ENCODE measurements around the gene BAZ2B. TPM values are rescaled to one million over a fixed set of nuclear protein-coding genes. Genes with fewer than 3 reads are reported as not detected.
"Not testable (repeated sequence)": the region's sequence is repeated elsewhere in the genome, so short reads cannot be mapped to it uniquely, and the experiment has no call there.

Gene BAZ2B
- total RNA-seq, 2 experiments from 2014 or later: 8.1 to 8.4 TPM

DNA sequence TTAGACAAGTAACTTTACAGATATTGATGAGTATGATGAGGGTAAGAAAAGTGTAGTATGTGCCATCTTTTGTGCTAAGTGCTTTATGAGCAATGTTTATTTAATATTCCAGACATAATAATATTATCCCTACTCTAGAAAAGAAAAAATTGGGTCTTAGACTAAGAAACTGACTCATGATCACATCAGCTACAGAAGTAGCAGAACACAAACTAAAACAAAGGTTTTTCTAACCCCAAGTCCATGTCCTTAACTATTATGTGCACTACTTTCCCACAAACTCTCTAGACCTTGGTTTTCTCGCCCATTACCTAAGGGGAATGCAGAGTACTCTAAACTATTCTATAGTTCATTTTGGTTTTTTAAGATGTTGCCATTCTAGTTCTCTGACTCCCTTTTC lies 64.5 kb downstream of the BAZ2B start:
- no peak for DNase-seq
- Mint-ChIP-seq H3K4me1 (no peaks in the 10 kb centered on the region), H3K36me3 (ENCODE audit: low read depth) (no peaks in the 10 kb centered on the region), H3K4me3 (no peak overlapping the region), H3K27ac (no peak overlapping the region), H3K27me3 (no peaks in the 10 kb centered on the region), H3K9me3 (ENCODE audit: low read depth) (no peaks in the 10 kb centered on the region)
- ChIA-PET POLR2A (no interaction called here), CTCF (no interaction called here)
- ATAC-seq: no peak
- intact Hi-C loops (cut with DNase I, micrococcal nuclease): no loop called here

DNA sequence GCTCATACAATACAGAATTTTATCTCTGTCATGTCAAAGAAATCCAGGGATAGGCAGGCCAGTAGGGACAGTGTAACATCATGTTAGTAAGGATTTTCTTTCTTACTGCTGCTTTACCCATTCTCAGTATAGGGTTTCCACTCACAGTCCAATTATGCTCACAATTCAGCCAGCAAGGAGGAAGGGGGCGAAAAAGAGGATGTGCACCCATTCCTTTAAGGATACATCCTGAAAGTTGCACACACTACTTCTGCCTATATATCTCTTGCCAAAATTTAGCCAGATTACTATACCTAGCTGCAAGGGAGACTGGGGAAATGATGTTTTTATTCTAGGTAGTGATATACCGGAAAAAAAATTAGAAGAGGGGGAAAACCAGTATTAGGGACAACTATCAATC lies 66.1 kb downstream of the BAZ2B start:
- no peak for ATAC-seq
- intact Hi-C loops (cut with DNase I, micrococcal nuclease): no loop called here
- no peaks in the 10 kb centered on the region for H3K36me3 Mint-ChIP-seq (ENCODE audit: low read depth)

DNA sequence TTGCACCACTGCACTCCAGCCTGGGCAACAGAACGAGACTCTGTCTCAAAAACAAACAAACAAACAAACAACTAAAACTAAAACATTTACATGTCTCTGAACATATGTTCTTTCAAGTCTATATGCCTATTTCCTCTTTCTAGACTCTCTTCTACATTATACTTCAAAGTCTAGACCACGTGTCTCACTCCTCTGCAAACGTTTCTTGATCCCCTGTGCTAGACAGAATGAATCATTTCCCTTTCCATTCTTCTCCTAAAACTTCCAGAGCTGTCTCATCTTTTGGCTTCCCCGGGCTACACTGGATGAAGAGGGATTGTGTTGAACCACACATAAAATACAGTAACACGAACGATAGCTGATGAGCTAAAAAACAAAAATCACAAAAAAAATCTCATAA lies 67.1 kb downstream of the BAZ2B start:
- CTCF ChIA-PET: interaction anchor here (1.5 kb wide), 1 partner anchor 14 kb away, joined by 4 read pairs; no protein-coding TSS in a partner anchor
- DNase-seq (no peak), ATAC-seq (no peak)
- intact Hi-C loops (cut with DNase I, micrococcal nuclease): no loop called here
- Mint-ChIP-seq H3K36me3 (ENCODE audit: low read depth) (no peaks in the 10 kb centered on the region), H3K9me3 (ENCODE audit: low read depth) (no peaks in the 10 kb centered on the region), H3K27ac (no peak overlapping the region), H3K4me1 (no peaks in the 10 kb centered on the region), H3K4me3 (no peak overlapping the region), H3K27me3 (no peaks in the 10 kb centered on the region)
- POLR2A ChIA-PET: no interaction called here

More for the DNA sequence above, 66.1 kb downstream of the BAZ2B start:
- Mint-ChIP-seq H3K4me1 (no peaks in the 10 kb centered on the region), H3K27ac (no peak overlapping the region), H3K27me3 (no peaks in the 10 kb centered on the region), H3K4me3 (no peak overlapping the region), H3K9me3 (ENCODE audit: low read depth) (no peaks in the 10 kb centered on the region)
- ChIA-PET POLR2A (no interaction called here), CTCF (no interaction called here)
- DNase-seq: no peak

DNA sequence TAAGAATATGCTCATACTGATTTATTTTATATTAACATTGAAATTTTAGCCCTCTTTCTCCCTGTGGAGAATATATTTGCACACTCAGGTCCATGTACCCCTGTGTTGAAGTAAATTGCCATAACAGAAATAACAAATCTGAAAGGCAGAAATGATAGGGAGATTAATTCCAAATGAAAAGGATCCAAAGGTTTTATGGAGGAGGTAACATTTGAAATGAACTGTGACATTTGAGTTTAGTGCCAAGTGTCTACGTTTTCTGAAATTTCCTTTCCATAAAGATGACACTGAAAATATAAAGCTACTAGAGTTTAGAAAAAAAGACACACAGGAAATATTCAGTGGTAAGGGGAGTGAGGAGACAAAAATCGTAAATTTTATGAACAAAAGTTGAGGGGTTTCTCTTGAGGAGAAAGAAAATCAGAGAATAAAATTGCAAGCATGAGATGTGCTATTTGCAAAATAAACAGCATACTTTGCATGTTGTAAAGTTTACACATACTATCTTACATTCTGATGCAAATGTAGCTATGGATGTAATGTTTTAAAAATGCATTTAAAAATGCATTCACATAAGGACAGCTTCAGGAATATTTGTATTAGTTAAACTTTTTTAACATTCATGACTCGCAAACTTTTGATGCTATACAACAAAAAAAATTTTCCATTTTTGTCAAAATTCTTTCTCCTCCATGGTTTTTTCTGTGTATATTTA lies 69.5 kb downstream of the BAZ2B start:
- peaks cover 4% of the 10 kb centered on the region for H3K36me3 Mint-ChIP-seq (ENCODE audit: low read depth)
- POLR2A ChIA-PET: no interaction called here

DNA sequence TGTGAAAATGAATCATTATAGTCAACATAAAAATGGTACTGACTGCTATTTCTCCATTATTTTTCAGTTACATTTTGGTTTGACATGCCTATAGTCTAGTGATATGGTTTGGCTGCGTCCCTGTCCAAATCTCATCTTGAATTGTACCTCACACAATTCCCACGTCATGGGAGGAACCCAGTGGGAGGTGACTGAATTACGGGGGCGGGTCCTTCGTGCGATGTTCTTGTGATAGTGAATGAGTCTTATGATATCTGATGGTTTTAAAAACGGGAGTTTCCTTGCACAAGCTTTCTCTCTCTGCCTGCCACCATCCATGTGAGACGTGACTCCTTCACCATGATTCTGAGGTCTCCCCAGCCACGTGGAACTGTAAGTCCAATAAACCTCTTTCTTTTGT lies 70.3 kb downstream of the BAZ2B start:
- Mint-ChIP-seq H3K27me3 (no peaks in the 10 kb centered on the region), H3K36me3 (ENCODE audit: low read depth) (peaks cover 7% of the 10 kb centered on the region), H3K4me1 (no peaks in the 10 kb centered on the region), H3K27ac (no peak overlapping the region), H3K4me3 (no peak overlapping the region), H3K9me3 (ENCODE audit: low read depth) (peaks cover 5% of the 10 kb centered on the region)
- ChIA-PET CTCF (no interaction called here), POLR2A (no interaction called here)
- DNase-seq (no peak), ATAC-seq (no peak)
- intact Hi-C loops (cut with DNase I, micrococcal nuclease): no loop called here

More for the DNA sequence above, 69.5 kb downstream of the BAZ2B start:
- Mint-ChIP-seq H3K27ac (no peak overlapping the region), H3K4me3 (no peak overlapping the region), H3K4me1 (no peaks in the 10 kb centered on the region), H3K9me3 (ENCODE audit: low read depth) (peaks cover 4% of the 10 kb centered on the region), H3K27me3 (no peaks in the 10 kb centered on the region)
- no peak for ATAC-seq
- no peak for DNase-seq
- CTCF ChIA-PET: interaction anchor here (1.6 kb wide), 1 partner anchor 13 kb away, joined by 4 read pairs; no protein-coding TSS in a partner anchor
- intact Hi-C loops (cut with DNase I, micrococcal nuclease): no loop called here

DNA sequence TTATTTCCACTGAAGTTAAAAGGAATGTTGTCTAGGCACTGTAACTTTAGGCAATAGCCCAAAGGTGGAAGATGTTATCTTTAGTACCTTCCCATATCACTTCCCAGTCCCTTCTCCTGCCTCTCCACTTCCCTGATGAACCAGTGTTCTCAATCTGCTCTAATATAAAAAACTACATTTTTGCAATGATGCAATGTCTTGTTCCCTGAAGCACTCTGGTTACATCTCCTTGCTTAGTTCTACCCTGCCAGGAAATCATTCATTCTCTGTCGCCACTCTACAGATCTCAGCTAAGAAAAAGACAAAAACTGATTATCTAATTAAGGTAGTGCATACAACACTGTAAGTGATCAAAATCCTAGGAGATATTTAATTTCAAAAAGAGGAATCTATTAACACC lies 71.3 kb downstream of the BAZ2B start:
- intact Hi-C loops (cut with DNase I, micrococcal nuclease): no loop called here
- POLR2A ChIA-PET: no interaction called here
- CTCF ChIA-PET: no interaction called here

DNA sequence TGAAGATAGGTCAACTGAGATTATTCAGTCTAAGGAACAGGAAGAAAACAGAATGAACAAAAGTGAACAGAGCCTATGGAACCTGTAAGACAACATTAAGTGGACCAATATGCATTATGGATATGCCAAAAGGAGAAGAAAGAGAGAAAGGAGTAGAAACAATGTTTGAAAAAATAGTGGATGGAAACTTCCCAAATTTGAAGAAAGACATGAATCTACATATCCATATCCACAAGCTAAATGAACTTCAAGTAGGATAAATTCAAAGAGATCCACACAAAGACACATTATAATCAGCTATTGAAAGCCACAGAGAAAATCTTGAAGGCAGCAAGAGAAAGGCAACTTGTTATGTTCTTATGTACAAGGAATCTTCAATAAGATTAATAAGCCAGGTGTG lies 74.2 kb downstream of the BAZ2B start:
- Mint-ChIP-seq H3K27ac (no peak overlapping the region), H3K27me3 (no peaks in the 10 kb centered on the region), H3K36me3 (ENCODE audit: low read depth) (peaks cover 7% of the 10 kb centered on the region), H3K4me1 (no peaks in the 10 kb centered on the region), H3K4me3 (no peak overlapping the region), H3K9me3 (ENCODE audit: low read depth) (peaks cover 5% of the 10 kb centered on the region)
- ATAC-seq (no peak), DNase-seq (no peak)
- CTCF ChIA-PET: interaction anchor here (1.0 kb wide), 1 partner anchor 8 kb away, joined by 3 read pairs; no protein-coding TSS in a partner anchor
- intact Hi-C loops (cut with DNase I, micrococcal nuclease): no loop called here
- POLR2A ChIA-PET: no interaction called here

More for the DNA sequence above, 71.3 kb downstream of the BAZ2B start:
- no peak overlapping the region for H3K27ac Mint-ChIP-seq
- H3K4me1 Mint-ChIP-seq: no peaks in the 10 kb centered on the region
- H3K9me3 Mint-ChIP-seq (ENCODE audit: low read depth): peaks cover 5% of the 10 kb centered on the region
- ATAC-seq: no peak
- H3K27me3 Mint-ChIP-seq: no peaks in the 10 kb centered on the region
- peaks cover 7% of the 10 kb centered on the region for H3K36me3 Mint-ChIP-seq (ENCODE audit: low read depth)
- DNase-seq: no peak
- no peak overlapping the region for H3K4me3 Mint-ChIP-seq

DNA sequence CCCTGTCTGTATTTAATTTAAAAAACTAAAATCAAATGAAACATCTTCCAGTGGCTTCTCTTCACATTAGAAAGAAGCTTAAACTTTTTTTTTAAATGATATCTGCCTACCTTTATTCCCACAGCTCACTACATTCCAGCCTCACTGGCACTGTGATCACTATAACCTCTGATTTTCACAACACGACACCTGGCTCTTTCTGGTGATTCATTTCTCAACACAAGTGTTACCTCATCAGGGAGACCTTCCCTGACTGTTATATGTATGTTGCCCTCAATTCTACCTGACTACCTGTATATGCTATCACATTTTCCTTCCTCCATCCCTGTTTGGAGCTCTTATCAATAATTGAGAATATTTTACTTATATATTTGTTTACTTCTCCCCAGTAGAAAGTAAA lies 76.6 kb downstream of the BAZ2B start:
- POLR2A ChIA-PET: no interaction called here
- Mint-ChIP-seq H3K4me3 (no peak overlapping the region), H3K9me3 (ENCODE audit: low read depth) (peaks cover 5% of the 10 kb centered on the region), H3K4me1 (no peaks in the 10 kb centered on the region), H3K27ac (no peak overlapping the region), H3K27me3 (no peaks in the 10 kb centered on the region), H3K36me3 (ENCODE audit: low read depth) (peaks cover 7% of the 10 kb centered on the region)
- intact Hi-C loops (cut with DNase I, micrococcal nuclease): no loop called here
- ATAC-seq (no peak), DNase-seq (no peak)
- CTCF ChIA-PET: interaction anchor here (1.0 kb wide), 1 partner anchor 8 kb away, joined by 3 read pairs; no protein-coding TSS in a partner anchor

DNA sequence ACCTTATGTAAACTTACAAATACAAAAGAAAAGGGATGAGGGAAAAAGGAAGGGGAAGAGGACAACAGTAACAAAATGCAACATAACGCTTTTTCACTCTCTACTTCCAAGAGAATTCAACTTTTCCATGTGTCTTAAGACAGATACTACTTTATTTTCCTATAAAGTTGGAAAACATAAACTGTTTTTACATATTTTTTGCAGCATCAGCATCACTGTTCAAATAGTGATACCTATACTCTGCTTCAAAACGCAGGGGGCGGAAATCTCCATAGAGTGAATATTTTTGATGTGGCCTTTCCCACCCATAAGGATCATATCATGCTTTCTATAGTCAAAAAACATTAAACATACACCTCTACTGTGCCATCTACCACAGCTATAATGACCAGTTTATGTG lies 77.5 kb downstream of the BAZ2B start:
- no peak overlapping the region for H3K4me3 Mint-ChIP-seq
- H3K27me3 Mint-ChIP-seq: no peaks in the 10 kb centered on the region
- intact Hi-C loops (cut with DNase I, micrococcal nuclease): no loop called here
- H3K9me3 Mint-ChIP-seq (ENCODE audit: low read depth): peaks cover 5% of the 10 kb centered on the region
- no peaks in the 10 kb centered on the region for H3K4me1 Mint-ChIP-seq
- DNase-seq (no peak), ATAC-seq (no peak)
- ChIA-PET CTCF (no interaction called here), POLR2A (no interaction called here)
- no peak overlapping the region for H3K27ac Mint-ChIP-seq
- H3K36me3 Mint-ChIP-seq (ENCODE audit: low read depth): peaks cover 7% of the 10 kb centered on the region

DNA sequence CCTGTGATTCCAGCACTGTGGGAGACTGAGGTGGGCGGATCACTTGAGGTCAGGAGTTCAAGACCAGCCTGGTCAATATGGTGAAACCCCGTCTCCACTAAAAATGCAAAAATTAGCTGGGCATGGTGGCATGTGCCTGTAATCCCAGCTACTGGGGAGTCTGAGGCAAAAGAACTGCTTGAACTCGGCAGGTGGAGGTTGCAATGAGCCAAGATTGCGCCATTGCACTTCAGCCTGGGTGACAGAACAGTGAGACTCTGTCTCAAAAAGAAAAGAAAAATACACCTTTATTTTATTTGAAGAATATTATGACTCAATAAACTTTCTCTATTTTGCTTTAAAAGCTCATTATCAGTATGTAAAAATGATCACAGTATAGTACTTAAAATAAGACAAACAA lies 81.1 kb downstream of the BAZ2B start:
- POLR2A ChIA-PET; H3K9me3 Mint-ChIP-seq (ENCODE audit: low read depth); intact Hi-C loops (cut with DNase I, micrococcal nuclease); H3K4me3 Mint-ChIP-seq; H3K4me1 Mint-ChIP-seq; ATAC-seq; H3K36me3 Mint-ChIP-seq (ENCODE audit: low read depth); H3K27ac Mint-ChIP-seq; H3K27me3 Mint-ChIP-seq; DNase-seq: not testable (repeated sequence)
- CTCF ChIA-PET: interaction anchor here (1.6 kb wide), 1 partner anchor 14 kb away, joined by 4 read pairs; no protein-coding TSS in a partner anchor

DNA sequence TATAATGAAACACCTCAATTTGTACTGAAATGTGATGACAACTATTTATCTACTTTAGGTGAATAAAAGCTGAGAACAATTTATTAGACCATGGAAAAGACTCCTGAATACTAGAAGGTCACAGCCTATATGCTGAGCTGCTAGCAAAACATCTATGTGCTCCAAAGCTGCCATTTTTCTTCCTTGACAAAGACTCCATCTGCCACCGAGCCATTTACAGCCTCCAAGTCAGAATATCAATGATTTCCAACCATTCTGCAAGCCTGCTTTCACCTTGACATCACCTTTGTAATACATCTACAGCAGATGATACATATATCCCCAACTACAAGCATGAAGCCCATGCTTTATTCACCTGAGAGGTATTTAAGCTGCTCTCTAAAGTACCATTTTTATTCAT lies 84.9 kb downstream of the BAZ2B start:
- no peak overlapping the region for H3K27ac Mint-ChIP-seq
- H3K36me3 Mint-ChIP-seq (ENCODE audit: low read depth): no peaks in the 10 kb centered on the region
- H3K4me3 Mint-ChIP-seq: no peak overlapping the region
- no peak for ATAC-seq
- H3K9me3 Mint-ChIP-seq (ENCODE audit: low read depth): no peaks in the 10 kb centered on the region
- no peaks in the 10 kb centered on the region for H3K4me1 Mint-ChIP-seq
- ChIA-PET CTCF (interaction anchor here (0.7 to 1.0 kb wide), 2 partner anchors 8 to 711 kb away, joined by 3 to 5 read pairs; no protein-coding TSS in a partner anchor), POLR2A (no interaction called here)
- H3K27me3 Mint-ChIP-seq: no peaks in the 10 kb centered on the region
- no peak for DNase-seq
- intact Hi-C loops (cut with DNase I, micrococcal nuclease): no loop called here

DNA sequence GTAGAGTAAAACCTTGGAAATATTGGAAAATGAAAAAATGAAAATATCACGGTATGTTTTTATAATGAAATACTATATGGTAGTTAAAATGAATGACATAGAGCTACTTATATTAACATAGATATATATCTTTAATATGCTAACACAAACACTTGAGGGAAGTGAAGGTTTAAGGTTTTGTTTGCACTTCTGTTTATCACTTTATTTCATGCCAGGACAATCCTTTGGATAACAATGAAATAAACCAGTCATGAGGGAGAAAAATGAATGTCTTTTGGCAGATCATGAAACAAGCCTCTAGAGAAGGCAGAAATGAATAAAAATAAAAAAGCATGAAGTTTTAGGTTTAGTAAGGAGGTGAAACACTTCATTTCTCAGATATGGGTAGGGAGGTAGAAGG lies 89.9 kb downstream of the BAZ2B start:
- no peak for DNase-seq
- ChIA-PET POLR2A (no interaction called here), CTCF (no interaction called here)
- intact Hi-C loops (cut with DNase I, micrococcal nuclease): no loop called here
- ATAC-seq: no peak
- Mint-ChIP-seq H3K4me1 (no peaks in the 10 kb centered on the region), H3K4me3 (no peak overlapping the region), H3K27me3 (no peaks in the 10 kb centered on the region), H3K27ac (no peak overlapping the region), H3K9me3 (ENCODE audit: low read depth) (no peaks in the 10 kb centered on the region), H3K36me3 (ENCODE audit: low read depth) (no peaks in the 10 kb centered on the region)

Data from activated CD4-positive, alpha-beta T cell treated with anti-CD3 and anti-CD28 coated beads for 36 hours (primary cell).